GM04504 (cell line): ENCODE measurements around the gene CLTC.

Source experiments
- DNase-seq: peaks from one replicate; pipeline ENCODE4 v3.0.0-alpha.2; 2012; ENCODE audit warnings: low read depth

Gene CLTC

GRCh38 chr17:59684967-59685366 is 65.3 kb downstream of the CLTC start:
- no peak for DNase-seq

DNA sequence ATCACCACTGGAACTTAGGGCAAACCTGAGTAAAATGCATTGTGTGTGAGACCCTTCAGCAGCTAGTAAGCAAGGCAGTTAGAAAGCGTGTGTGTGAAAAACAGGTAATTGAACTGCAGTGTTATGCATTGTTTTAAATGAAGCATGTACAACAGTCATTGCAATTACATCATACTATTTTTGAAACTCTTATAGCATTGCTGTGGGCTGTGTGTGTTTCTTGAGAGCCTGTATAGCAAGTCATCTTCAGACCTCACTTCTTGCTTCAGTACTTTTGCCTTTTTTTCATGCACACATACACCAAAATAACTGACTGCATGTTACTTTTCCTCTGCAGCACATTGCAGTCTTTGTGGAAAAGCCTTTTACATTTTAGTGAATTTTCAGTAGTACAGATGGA is 68.3 kb downstream of the CLTC start:
- DNase-seq: no peak

- DNase-seq: no peak
Measured at GRCh38 chr17:59688496-59688895, 68.8 kb downstream of the CLTC start.

DNA sequence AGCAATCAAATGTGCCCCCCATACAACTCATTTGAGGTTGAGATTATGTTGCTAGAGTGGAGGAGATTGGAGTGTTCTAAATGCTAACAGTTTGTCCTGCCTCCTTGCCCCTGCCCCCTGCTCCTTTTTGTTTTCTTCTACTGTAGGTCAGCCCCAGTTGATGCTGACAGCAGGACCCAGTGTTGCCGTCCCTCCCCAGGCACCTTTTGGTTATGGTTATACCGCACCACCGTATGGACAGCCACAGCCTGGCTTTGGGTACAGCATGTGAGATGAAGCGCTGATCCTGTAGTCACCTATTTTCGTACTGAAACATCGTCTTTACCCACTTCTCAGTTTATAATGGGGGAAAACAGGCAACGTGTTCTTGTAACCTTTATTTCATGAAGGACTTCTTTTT is 73.9 kb downstream of the CLTC start:
- DNase-seq: no peak

DNA sequence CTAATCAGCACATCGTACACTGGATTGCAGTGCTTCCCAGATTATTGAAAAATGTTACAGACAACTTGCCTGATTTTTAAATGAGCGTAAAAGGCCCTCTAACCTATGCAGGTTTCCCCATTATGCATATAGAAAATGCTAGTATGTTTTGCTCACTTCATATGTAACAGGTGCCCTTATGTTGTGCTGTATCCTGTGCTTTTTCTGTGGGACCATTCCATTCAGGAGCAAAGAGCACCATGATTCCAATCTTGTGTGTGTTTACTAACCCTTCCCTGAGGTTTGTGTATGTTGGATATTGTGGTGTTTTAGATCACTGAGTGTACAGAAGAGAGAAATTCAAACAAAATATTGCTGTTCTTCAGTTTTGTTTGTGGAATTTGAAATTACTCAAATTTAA is 74.6 kb downstream of the CLTC start:
- DNase-seq: no peak

GRCh38 chr17:59695945-59696681 is 76.4 kb downstream of the CLTC start:
- DNase-seq: no peak

DNA sequence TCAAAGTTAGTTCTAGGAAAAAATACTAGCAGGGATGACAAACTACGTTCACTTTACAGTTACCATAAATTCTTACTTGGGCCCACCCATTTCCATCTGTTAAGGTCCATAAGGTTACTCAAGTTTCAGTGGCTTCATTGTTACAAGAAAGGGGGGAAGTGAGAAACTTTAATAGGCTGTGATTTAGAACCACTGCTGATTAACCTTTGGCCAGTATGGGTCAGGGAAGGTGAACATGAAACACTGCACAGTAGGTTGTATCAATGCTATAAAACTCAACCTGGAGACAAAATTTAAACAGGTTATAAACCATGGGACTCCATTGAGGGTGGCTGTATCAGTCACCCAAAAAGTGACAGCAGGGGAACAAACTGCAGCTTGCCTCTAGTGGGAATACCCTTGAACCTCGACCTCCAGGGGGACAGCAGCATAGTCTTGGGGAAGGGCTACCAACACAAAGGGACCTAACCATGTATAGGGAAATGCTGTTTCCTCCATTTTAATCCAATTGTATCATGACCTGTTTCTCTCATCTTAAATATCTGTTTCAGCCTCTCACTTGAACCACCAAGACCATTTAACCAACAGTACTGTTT is 77.1 kb downstream of the CLTC start:
- no peak for DNase-seq

GRCh38 chr17:59698143-59698542 is 78.4 kb downstream of the CLTC start:
- no peak for DNase-seq

GRCh38 chr17:59699218-59699617 is 79.5 kb downstream of the CLTC start:
- DNase-seq: no peak

- DNase-seq: no peak
Measured at GRCh38 chr17:59699786-59700185, 80.1 kb downstream of the CLTC start.

- DNase-seq: no peak
Measured at GRCh38 chr17:59702304-59702703, 82.6 kb downstream of the CLTC start.

DNA sequence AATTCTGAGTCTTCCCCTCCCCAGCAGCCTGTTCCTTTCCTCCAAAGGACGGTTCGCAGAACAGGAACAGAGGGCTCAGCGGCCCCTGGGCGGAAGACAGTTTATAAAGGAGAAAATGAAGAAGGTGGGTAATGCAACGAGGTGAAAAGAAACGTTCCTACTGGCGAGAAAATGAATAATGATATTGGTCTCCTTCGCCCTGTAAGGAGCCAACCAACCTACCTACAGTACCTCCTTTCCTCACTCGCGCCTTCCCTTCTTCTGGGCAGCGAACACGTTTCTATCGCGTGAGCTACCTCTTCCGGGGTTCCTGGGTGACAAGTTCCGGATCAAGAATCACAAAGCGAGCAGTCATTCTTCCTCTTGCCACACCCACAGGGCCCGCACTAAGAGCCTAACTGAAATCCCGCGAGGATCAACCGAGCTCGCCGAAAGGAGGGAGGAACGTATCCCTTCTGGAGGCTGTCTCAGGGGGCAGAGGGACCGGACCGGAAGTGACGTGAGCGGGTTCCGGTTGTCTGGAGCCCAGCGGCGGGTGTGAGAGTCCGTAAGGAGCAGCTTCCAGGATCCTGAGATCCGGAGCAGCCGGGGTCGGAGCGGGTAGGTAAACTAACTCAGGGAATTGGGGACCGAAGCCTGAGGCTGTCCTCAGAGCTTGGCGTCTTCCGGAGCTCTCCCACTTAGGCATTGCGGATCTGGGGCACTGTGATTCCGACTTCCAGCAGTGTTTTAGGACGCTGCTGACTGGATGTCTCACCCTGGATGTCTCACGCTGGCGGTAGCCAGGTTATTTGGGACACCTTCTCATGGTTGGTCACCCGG is 87.7 kb downstream of the CLTC start, which contains the start of the genes PTRH2 and VMP1:
Gene PTRH2, minus strand, starts transcription at position 282 of the 822 bp plus-strand sequence. CDS start 9,452 bp downstream, outside the sequence.
Gene VMP1, plus strand, starts transcription at position 506 of the 822 bp plus-strand sequence. CDS start 23,793 bp downstream, outside the sequence.
- DNase-seq: peak; percentile 100

DNA sequence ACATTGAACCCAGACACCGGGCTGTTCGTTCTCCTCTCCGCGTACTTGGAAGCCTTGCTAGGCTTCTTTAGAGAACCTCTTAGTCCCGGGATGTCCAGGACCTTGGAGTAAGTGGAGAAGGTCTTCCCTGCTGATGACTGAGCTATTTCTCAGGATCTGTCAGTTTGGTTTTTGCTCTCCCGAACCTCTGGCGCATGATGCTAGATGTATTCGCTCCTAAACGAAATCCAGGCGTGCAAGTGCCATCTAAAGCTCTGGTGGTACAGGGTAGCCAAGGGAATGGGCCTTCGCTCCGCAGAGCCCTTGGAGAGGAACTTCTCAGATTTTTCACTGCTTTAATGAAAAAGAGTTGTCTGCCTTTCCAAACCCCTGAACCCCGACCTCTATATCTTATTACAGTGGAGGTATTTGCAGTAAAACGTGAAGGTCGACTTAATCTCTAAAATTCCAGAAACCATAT is 88.3 kb downstream of the CLTC start:
- DNase-seq: no peak

DNA sequence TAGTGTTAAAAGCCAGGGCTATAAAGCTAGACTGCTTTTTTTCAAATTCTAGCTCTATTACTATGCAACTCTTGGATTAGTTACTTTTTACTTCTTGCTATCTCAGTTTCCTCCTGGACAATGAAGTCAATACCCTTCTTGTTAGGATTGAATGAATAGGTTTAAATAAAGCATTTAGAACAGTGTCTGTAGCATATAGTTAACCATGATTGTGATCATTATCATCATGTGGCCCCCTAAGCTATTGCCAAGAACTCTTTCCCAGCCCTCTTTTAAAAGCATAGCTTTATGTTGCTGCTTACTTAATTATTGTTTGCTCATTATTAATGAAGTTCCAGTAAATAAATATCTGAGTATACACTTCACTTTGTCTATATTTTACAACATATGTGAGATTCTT is 92.2 kb downstream of the CLTC start:
- no peak for DNase-seq

DNA sequence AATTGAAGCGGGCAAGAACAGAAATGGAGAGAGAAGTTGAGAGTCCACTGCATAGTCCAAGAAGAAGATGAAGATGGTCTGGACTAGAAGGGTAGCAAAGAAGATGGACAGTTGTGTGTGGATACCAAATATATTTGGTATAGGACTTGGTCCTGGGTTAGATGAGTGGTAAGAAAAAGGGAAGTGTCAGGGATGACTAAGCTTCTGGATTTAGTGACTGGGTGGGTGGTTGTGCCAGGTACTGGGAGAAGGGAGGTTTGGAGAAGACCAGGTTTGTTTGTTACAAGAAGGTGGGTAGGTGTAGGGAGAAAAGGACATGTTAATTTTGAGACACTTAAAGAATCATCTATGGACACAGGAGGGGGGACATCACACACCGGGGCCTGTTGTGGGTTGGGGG is 93.2 kb downstream of the CLTC start:
- no peak for DNase-seq

GRCh38 chr17:59714255-59714654 is 94.6 kb downstream of the CLTC start:
- no peak for DNase-seq

- DNase-seq: no peak
Measured at GRCh38 chr17:59716427-59716826, 96.7 kb downstream of the CLTC start.

GRCh38 chr17:59719526-59719925 is 99.8 kb downstream of the CLTC start:
- no peak for DNase-seq

- DNase-seq: no peak
Measured at GRCh38 chr17:59722623-59723022, 102.9 kb downstream of the CLTC start.

DNA sequence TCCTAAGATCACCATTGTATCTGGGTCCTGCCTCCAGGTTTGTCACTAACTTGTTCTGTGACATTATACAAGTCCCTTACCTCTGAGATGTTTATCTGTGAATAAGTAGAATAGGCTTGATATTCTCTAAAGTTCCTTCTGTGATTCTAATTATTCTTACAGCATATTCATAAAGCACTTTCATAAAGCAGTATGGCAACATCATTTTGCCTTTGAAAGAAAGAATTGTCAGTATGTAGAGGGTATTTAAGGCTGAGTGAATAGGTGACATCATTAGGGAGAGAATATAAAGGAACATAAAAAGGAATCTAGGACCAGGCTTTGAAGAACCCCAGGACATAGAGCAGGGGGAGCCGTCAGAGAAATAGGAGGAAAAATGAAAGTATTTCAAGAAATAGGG is 103.3 kb downstream of the CLTC start:
- DNase-seq: no peak

- DNase-seq: no peak
Measured at GRCh38 chr17:59723607-59724006, 103.9 kb downstream of the CLTC start.

DNA sequence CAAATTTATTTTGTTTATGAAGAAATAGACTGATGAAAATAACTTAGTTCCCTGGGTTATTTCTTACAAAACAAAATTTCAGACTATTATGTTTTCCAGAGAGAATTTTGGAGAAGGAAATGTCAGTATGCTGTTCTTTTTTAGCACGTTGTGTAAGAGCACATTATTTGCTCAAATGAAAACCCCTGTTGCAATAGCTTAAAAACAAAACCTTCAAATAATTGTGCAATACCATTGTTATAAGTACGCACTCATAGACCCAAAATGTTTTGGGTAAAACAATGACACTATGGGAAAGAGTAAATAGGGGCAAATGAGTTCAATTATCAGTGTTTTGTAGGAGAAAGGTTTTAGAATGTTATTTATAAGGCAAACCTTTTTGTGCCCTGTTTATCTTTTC is 106.0 kb downstream of the CLTC start:
- peak; percentile 10 for DNase-seq
